ENCODE measurements around the gene OGFR. TPM values are rescaled to one million over a fixed set of nuclear protein-coding genes. Genes with fewer than 3 reads are reported as not detected.

The OGFR gene
- total and polyA plus RNA-seq, 2 experiments from 2014 or later, result 9.6 to 50.6 TPM

DNA sequence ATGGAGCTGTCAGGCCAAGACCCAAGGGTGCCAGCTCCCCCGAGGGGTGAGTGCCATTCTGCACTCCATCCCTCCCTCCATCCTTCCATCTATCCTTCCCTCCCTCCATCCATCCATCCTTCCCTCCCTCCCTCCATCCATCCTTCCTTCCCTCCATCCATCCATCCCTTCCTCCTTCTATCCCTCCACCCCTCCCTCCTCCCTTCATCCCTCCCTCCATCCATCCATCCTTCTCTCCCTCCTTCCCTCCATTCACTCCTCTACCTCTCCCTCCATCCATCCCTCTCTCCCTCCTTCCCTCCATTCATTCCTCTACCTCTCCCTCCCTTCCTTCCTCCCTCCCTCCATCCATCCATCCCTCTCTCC is 49.7 kb upstream of the OGFR start (continued):
- TF ChIP-seq, protein P1, sequence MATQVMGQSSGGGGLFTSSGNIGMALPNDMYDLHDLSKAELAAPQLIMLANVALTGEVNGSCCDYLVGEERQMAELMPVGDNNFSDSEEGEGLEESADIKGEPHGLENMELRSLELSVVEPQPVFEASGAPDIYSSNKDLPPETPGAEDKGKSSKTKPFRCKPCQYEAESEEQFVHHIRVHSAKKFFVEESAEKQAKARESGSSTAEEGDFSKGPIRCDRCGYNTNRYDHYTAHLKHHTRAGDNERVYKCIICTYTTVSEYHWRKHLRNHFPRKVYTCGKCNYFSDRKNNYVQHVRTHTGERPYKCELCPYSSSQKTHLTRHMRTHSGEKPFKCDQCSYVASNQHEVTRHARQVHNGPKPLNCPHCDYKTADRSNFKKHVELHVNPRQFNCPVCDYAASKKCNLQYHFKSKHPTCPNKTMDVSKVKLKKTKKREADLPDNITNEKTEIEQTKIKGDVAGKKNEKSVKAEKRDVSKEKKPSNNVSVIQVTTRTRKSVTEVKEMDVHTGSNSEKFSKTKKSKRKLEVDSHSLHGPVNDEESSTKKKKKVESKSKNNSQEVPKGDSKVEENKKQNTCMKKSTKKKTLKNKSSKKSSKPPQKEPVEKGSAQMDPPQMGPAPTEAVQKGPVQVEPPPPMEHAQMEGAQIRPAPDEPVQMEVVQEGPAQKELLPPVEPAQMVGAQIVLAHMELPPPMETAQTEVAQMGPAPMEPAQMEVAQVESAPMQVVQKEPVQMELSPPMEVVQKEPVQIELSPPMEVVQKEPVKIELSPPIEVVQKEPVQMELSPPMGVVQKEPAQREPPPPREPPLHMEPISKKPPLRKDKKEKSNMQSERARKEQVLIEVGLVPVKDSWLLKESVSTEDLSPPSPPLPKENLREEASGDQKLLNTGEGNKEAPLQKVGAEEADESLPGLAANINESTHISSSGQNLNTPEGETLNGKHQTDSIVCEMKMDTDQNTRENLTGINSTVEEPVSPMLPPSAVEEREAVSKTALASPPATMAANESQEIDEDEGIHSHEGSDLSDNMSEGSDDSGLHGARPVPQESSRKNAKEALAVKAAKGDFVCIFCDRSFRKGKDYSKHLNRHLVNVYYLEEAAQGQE (IDR thresholded peaks at IDR 0.05; ENCODE audit: unreplicated experiment), result no peak
- TF ChIP-seq JUNB (IDR thresholded peaks at IDR 0.05; ENCODE audit: unreplicated experiment) (no peak), POLR2AphosphoS5 (IDR thresholded peaks at IDR 0.05; ENCODE audit: low read depth) (no peak)

DNA sequence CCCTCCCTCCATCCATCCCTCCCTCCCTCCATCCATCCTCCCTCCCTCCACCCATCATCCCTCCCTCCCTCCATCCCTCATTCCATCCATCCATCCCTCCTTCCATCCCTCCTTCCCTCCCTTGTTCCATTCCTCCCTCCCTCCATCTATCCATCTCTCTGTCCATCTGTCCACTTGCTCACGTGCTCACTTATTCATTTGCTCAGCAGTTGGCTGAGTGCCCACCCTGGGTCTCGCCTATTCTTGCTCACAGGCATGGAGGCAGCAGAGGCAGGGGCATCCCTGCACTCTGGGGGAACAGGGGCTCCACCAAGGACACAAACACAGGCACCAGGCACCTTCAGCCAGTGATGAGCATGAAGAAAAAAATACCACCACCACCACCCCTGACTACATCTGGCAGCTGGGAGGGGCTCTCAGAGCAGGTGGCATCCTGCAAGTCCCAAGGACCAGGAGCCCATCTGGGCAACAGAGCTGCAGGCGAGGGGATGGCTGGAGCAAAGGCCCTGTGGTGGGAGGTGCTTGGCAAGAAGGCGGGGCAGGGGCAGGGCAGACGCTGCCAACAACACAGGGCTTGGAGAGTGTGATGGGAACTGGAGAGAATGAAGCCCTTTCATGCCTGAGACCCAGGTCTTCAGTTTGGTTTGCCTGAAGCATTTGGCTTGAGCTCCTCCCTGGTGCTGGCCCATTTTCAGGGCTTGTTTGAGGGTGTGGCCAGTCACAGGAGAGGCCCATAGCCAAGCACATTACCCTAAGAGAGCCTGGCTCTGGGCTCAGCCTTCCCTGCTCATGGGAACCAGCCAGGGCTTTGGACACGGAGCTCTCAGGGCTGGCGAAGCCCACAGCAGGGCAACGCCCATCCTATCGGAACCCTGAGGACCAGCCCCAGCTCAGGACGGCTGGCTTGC is 48.6 kb upstream of the OGFR start:
- H3K79me2 ChIP-seq (replicated peaks; ENCODE audit: insufficient read depth), result no peaks in the 10 kb centered on the region
- no peaks in the 10 kb centered on the region for H3K27me3 ChIP-seq (ENCODE audit: insufficient read depth)
- H3K4me3 ChIP-seq, result no peak overlapping the region
- H3K9me2 ChIP-seq (ENCODE audit: insufficient read depth), result no peaks in the 10 kb centered on the region
- Mint-ChIP-seq H3K27ac (no peak overlapping the region), H3K4me3 (no peak overlapping the region), H3K9me3 (no peaks in the 10 kb centered on the region), H3K27me3 (ENCODE audit: insufficient read depth, low read depth, poor library complexity) (peaks cover 9% of the 10 kb centered on the region), H3K36me3 (ENCODE audit: low read depth) (no peaks in the 10 kb centered on the region), H3K4me1 (peaks cover 9% of the 10 kb centered on the region)
- no peak for ATAC-seq
- H3K36me3 ChIP-seq (ENCODE audit: insufficient read depth), result no peaks in the 10 kb centered on the region
- no peaks in the 10 kb centered on the region for H3F3A ChIP-seq (replicated peaks; ENCODE audit: low read depth)
- no peak overlapping the region for H3K27ac ChIP-seq (ENCODE audit: low read depth)
- peaks cover 4% of the 10 kb centered on the region; the same call in 1 of the 2 replicates for H3K4me1 ChIP-seq (ENCODE audit: insufficient read depth)
- H4K20me1 ChIP-seq (replicated peaks; ENCODE audit: insufficient read depth), result no peaks in the 10 kb centered on the region
- H2AFZ ChIP-seq, result no peak overlapping the region
- H3K4me2 ChIP-seq, result no peak overlapping the region
- no peak for DNase-seq (ENCODE audit: low spot score)
- TF ChIP-seq ZNF462 (CRISPR knock-in tag; IDR thresholded peaks at IDR 0.05) (no peak), STAT1 (IDR thresholded peaks at IDR 0.05; ENCODE audit: unreplicated experiment) (no peak), ZNF114 (CRISPR knock-in tag; IDR thresholded peaks at IDR 0.05) (no peak), JUNB (IDR thresholded peaks at IDR 0.05; ENCODE audit: unreplicated experiment) (no peak), NANOG (IDR thresholded peaks at IDR 0.05; ENCODE audit: borderline replicate concordance) (no peak), ZNF331 (CRISPR knock-in tag; IDR thresholded peaks at IDR 0.05; ENCODE audit: low read depth) (no peak)
- TF ChIP-seq, protein P2, sequence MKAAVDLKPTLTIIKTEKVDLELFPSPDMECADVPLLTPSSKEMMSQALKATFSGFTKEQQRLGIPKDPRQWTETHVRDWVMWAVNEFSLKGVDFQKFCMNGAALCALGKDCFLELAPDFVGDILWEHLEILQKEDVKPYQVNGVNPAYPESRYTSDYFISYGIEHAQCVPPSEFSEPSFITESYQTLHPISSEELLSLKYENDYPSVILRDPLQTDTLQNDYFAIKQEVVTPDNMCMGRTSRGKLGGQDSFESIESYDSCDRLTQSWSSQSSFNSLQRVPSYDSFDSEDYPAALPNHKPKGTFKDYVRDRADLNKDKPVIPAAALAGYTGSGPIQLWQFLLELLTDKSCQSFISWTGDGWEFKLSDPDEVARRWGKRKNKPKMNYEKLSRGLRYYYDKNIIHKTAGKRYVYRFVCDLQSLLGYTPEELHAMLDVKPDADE (IDR thresholded peaks at IDR 0.05), result no peak
- TF ChIP-seq, protein P1 (IDR thresholded peaks at IDR 0.05; ENCODE audit: unreplicated experiment), result no peak

Data from GM23338 (cell line).